ENCODE results near the gene MMAB.
"Not testable (repeated sequence)": the region's sequence is repeated elsewhere in the genome, so short reads cannot be mapped to it uniquely, and the experiment has no call there.

The MMAB gene

GRCh38 chr12:109573029-109573913, at the start of gene MMAB, which contains the start of gene MVK:
Gene MMAB, minus strand, starts transcription at chr12:109573504. Its CDS starts 24 bp downstream, at chr12:109573480.
Gene MVK, plus strand, starts transcription at chr12:109573794. Its CDS starts 1,029 bp downstream, at chr12:109574823.
- DNase-seq, result peak; percentile 100

GRCh38 chr12:109621901-109622364, 48.6 kb upstream of the MMAB start:
- peak; percentile 99 for DNase-seq

GRCh38 chr12:109621211-109621694, 47.9 kb upstream of the MMAB start:
- DNase-seq, result peak; percentile 66

GRCh38 chr12:109619002-109619604, 45.8 kb upstream of the MMAB start:
- no peak for DNase-seq

GRCh38 chr12:109618082-109618481, 44.8 kb upstream of the MMAB start:
- no peak for DNase-seq

GRCh38 chr12:109617491-109617890, 44.2 kb upstream of the MMAB start:
- DNase-seq, result no peak

GRCh38 chr12:109615556-109616229, 42.4 kb upstream of the MMAB start:
- DNase-seq, result no peak

- peak; percentile 71 for DNase-seq
These were observed 40.5 kb upstream of the MMAB start for GRCh38 chr12:109613649-109614455.

- peak; percentile 73 for DNase-seq
These were observed 39.7 kb upstream of the MMAB start for GRCh38 chr12:109612975-109613502.

GRCh38 chr12:109612003-109612402, 38.7 kb upstream of the MMAB start:
- no peak for DNase-seq

- no peak for DNase-seq
These were observed 37.9 kb upstream of the MMAB start for GRCh38 chr12:109611223-109611622.

- no peak for DNase-seq
These were observed 37.2 kb upstream of the MMAB start for GRCh38 chr12:109610523-109610922.

- peak; percentile 67 for DNase-seq
These were observed 36.0 kb upstream of the MMAB start for GRCh38 chr12:109609342-109609741.

- DNase-seq, result no peak
These were observed 35.5 kb upstream of the MMAB start for GRCh38 chr12:109608793-109609192.

GRCh38 chr12:109608270-109608669, 35.0 kb upstream of the MMAB start:
- DNase-seq, result no peak

GRCh38 chr12:109607618-109608017, 34.3 kb upstream of the MMAB start:
- DNase-seq, result peak; percentile 31

GRCh38 chr12:109606320-109607028, 33.2 kb upstream of the MMAB start:
- DNase-seq, result peak; percentile 32

GRCh38 chr12:109605599-109606228, 32.4 kb upstream of the MMAB start:
- no peak for DNase-seq

GRCh38 chr12:109605016-109605415, 31.7 kb upstream of the MMAB start:
- DNase-seq, result peak; percentile 78

GRCh38 chr12:109604132-109604585, 30.9 kb upstream of the MMAB start:
- no peak for DNase-seq

GRCh38 chr12:109602132-109602531, 28.8 kb upstream of the MMAB start:
- not testable (repeated sequence) for DNase-seq
